ENCODE data around the gene PDE1C. TPM values are rescaled to one million over a fixed set of nuclear protein-coding genes. Genes with fewer than 3 reads are reported as not detected.

PDE1C gene
- total RNA-seq, 2 experiments from 2014 or later = not detected

GRCh38 chr7:32030904-32031692, 39.1 kb downstream of the PDE1C start:
- DNase-seq (ENCODE audit: low spot score) = no peak
- H3K4me2 ChIP-seq (ENCODE audit: low read length) = no peak overlapping the region
- no peaks in the 10 kb centered on the region for H3K4me1 ChIP-seq (ENCODE audit: insufficient read depth, low read length, poor library complexity, severe bottlenecking)
- no peak for TF ChIP-seq EZH2phosphoT487 (IDR thresholded peaks at IDR 0.05; ENCODE audit: borderline replicate concordance, low read depth, low read length)
- no peak overlapping the region for H3K4me3 ChIP-seq (ENCODE audit: low read depth, low read length, poor library complexity, severe bottlenecking)
- H3K36me3 ChIP-seq (ENCODE audit: insufficient read depth, low read length) = no peaks in the 10 kb centered on the region
- ChIA-PET CTCF (ENCODE audit: unreplicated experiment) (no interaction called here), POLR2A (interaction anchor here (0.8 kb wide), 1 partner anchor 87 kb away, joined by 3 read pairs; no protein-coding TSS in a partner anchor)
- no peak overlapping the region for H2AFZ ChIP-seq (ENCODE audit: low read length)
- H3K79me2 ChIP-seq (ENCODE audit: insufficient read depth, low read depth, low read length) = no peaks in the 10 kb centered on the region
- H3K9me2 ChIP-seq (ENCODE audit: insufficient read depth, low read length) = no peaks in the 10 kb centered on the region
- H3K27ac ChIP-seq (ENCODE audit: low read depth, low read length, poor library complexity, severe bottlenecking) = no peak overlapping the region
- no peaks in the 10 kb centered on the region for H3K9me3 ChIP-seq (ENCODE audit: low read length)
- no peaks in the 10 kb centered on the region for H4K20me1 ChIP-seq (ENCODE audit: insufficient read depth, low read length)
- intact Hi-C loops (cut with micrococcal nuclease; ENCODE audit: unreplicated experiment) = no loop called here
- no TSS peak for BruUV-seq (replicated peaks)

GRCh38 chr7:32026083-32026425, 44.2 kb downstream of the PDE1C start:
- Histone ChIP-seq H3K27ac (ENCODE audit: low read depth, low read length, poor library complexity, severe bottlenecking) (no peak overlapping the region), H3K9me2 (ENCODE audit: insufficient read depth, low read length) (no peaks in the 10 kb centered on the region), H3K4me1 (ENCODE audit: insufficient read depth, low read length, poor library complexity, severe bottlenecking) (no peaks in the 10 kb centered on the region), H3K79me2 (ENCODE audit: insufficient read depth, low read depth, low read length) (no peaks in the 10 kb centered on the region), H3K9me3 (ENCODE audit: low read length) (no peaks in the 10 kb centered on the region), H4K20me1 (ENCODE audit: insufficient read depth, low read length) (no peaks in the 10 kb centered on the region), H2AFZ (ENCODE audit: low read length) (no peak overlapping the region), H3K36me3 (ENCODE audit: insufficient read depth, low read length) (no peaks in the 10 kb centered on the region), H3K4me2 (ENCODE audit: low read length) (no peak overlapping the region), H3K4me3 (ENCODE audit: low read depth, low read length, poor library complexity, severe bottlenecking) (no peak overlapping the region)
- DNase-seq (ENCODE audit: low spot score) = no peak
- intact Hi-C loops (cut with micrococcal nuclease; ENCODE audit: unreplicated experiment) = no loop called here
- ChIA-PET POLR2A (no interaction called here), CTCF (ENCODE audit: unreplicated experiment) (no interaction called here)
- TF ChIP-seq EZH2phosphoT487 (IDR thresholded peaks at IDR 0.05; ENCODE audit: borderline replicate concordance, low read depth, low read length) (no peak), CTCF (conservative IDR thresholded peaks at IDR 0.05; ENCODE audit: low read length) (no peak)
- no TSS peak for BruUV-seq (replicated peaks)

- H2AFZ ChIP-seq (ENCODE audit: low read length) = no peak overlapping the region
- POLR2A ChIA-PET = interaction anchor here (1.1 kb wide), 1 partner anchor 12 kb away, joined by 3 read pairs; no protein-coding TSS in a partner anchor
- H3K9me2 ChIP-seq (ENCODE audit: insufficient read depth, low read length) = no peaks in the 10 kb centered on the region
- intact Hi-C loops (cut with micrococcal nuclease; ENCODE audit: unreplicated experiment) = no loop called here
- H3K4me3 ChIP-seq (ENCODE audit: low read depth, low read length, poor library complexity, severe bottlenecking) = no peak overlapping the region
- no peaks in the 10 kb centered on the region for H3K9me3 ChIP-seq (ENCODE audit: low read length)
- no peaks in the 10 kb centered on the region for H3K36me3 ChIP-seq (ENCODE audit: insufficient read depth, low read length)
- no peaks in the 10 kb centered on the region for H3K4me1 ChIP-seq (ENCODE audit: insufficient read depth, low read length, poor library complexity, severe bottlenecking)
- TF ChIP-seq EZH2phosphoT487 (IDR thresholded peaks at IDR 0.05; ENCODE audit: borderline replicate concordance, low read depth, low read length) (no peak), CTCF (conservative IDR thresholded peaks at IDR 0.05; ENCODE audit: low read length) (no peak)
- no peak overlapping the region for H3K4me2 ChIP-seq (ENCODE audit: low read length)
- no TSS peak for BruUV-seq (replicated peaks)
- H3K27ac ChIP-seq (ENCODE audit: low read depth, low read length, poor library complexity, severe bottlenecking) = no peak overlapping the region
- CTCF ChIA-PET (ENCODE audit: unreplicated experiment) = no interaction called here
- no peak for DNase-seq (ENCODE audit: low spot score)
- no peaks in the 10 kb centered on the region for H3K79me2 ChIP-seq (ENCODE audit: insufficient read depth, low read depth, low read length)
- H4K20me1 ChIP-seq (ENCODE audit: insufficient read depth, low read length) = no peaks in the 10 kb centered on the region
Measured at GRCh38 chr7:32025381-32026082, 44.7 kb downstream of the PDE1C start.
